ENCODE data around the gene TBC1D24. TPM values are rescaled to one million over a fixed set of nuclear protein-coding genes. Genes with fewer than 3 reads are reported as not detected.

Gene TBC1D24
- total and polyA plus RNA-seq, 9 of the 15 experiments (the other 6 are each of a cell fraction or from before 2014, with no cell fraction given), result 1.7 to 22.6 (median 7.2) TPM

DNA sequence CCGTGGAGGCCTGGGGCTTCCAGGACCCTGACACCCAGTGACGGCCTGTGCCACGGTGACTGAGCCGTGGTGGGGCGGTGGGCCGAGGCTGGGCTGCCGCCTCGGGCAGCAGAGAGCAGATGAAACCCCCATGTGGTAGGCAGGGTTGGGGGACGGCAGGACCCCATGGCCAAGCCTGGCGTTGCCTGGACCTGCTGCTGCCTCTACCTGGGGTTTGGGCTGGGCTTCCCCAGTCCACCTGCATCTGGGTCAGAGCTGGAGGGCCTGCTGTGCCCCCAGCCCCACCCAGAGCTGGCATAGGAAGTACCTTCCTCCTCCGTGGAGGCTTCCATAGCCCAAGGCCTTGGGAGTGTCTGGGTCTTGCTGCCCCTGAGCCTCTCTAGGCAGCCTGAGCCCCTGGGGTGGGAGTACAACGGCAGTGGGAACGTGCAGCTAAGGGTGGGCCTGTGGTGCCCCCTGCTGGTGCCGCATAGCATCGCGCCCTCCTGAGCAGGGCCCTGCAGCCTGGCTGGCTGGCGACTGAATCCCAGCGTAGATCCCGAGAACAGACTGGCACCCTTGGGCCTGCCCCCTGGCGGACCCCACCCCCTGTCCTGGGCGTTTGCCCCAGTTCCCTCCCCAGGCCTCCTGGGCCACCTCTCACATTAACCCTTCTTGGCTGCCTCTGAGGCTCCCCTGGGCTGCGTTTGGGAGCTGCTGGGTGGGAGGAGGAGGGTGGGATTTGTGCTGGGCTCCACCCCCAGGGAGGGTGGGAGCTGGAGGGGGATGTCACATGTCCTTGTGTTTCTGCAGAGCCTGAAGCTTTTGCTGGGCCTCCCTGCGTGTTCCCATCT, 26.2 kb downstream of the TBC1D24 start (continued):
- TF ChIP-seq, protein P1, sequence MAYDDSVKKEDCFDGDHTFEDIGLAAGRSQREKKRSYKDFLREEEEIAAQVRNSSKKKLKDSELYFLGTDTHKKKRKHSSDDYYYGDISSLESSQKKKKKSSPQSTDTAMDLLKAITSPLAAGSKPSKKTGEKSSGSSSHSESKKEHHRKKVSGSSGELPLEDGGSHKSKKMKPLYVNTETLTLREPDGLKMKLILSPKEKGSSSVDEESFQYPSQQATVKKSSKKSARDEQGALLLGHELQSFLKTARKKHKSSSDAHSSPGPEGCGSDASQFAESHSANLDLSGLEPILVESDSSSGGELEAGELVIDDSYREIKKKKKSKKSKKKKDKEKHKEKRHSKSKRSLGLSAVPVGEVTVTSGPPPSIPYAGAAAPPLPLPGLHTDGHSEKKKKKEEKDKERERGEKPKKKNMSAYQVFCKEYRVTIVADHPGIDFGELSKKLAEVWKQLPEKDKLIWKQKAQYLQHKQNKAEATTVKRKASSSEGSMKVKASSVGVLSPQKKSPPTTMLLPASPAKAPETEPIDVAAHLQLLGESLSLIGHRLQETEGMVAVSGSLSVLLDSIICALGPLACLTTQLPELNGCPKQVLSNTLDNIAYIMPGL (CRISPR knock-in tag; IDR thresholded peaks at IDR 0.05), result no peak
- TF ChIP-seq ZNF282 (CRISPR knock-in tag; IDR thresholded peaks at IDR 0.05), result no peak
- TF ChIP-seq RFX5 (IDR thresholded peaks at IDR 0.05; ENCODE audit: low read depth, low read length), result no peak
- TF ChIP-seq, protein P2, sequence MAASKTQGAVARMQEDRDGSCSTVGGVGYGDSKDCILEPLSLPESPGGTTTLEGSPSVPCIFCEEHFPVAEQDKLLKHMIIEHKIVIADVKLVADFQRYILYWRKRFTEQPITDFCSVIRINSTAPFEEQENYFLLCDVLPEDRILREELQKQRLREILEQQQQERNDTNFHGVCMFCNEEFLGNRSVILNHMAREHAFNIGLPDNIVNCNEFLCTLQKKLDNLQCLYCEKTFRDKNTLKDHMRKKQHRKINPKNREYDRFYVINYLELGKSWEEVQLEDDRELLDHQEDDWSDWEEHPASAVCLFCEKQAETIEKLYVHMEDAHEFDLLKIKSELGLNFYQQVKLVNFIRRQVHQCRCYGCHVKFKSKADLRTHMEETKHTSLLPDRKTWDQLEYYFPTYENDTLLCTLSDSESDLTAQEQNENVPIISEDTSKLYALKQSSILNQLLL (CRISPR knock-in tag; IDR thresholded peaks at IDR 0.05; ENCODE audit: borderline replicate concordance), result no peak
- TF ChIP-seq MXI1 (IDR thresholded peaks at IDR 0.05; ENCODE audit: low read depth, low read length), result no peak
- no peak for TF ChIP-seq EP400 (IDR thresholded peaks at IDR 0.05)
- no peak for TF ChIP-seq RCOR1 (IDR thresholded peaks at IDR 0.05; ENCODE audit: borderline replicate concordance in 1 of 2, low read depth in 2 of 2, low read length in 2 of 2)
- TF ChIP-seq ZNF347 (CRISPR knock-in tag; IDR thresholded peaks at IDR 0.05; ENCODE audit: low read depth), result no peak
- TF ChIP-seq MCM2 (IDR thresholded peaks at IDR 0.05; ENCODE audit: low read depth), result no peak
- no peak for TF ChIP-seq MCM3 (IDR thresholded peaks at IDR 0.05)
- TF ChIP-seq, protein P3, sequence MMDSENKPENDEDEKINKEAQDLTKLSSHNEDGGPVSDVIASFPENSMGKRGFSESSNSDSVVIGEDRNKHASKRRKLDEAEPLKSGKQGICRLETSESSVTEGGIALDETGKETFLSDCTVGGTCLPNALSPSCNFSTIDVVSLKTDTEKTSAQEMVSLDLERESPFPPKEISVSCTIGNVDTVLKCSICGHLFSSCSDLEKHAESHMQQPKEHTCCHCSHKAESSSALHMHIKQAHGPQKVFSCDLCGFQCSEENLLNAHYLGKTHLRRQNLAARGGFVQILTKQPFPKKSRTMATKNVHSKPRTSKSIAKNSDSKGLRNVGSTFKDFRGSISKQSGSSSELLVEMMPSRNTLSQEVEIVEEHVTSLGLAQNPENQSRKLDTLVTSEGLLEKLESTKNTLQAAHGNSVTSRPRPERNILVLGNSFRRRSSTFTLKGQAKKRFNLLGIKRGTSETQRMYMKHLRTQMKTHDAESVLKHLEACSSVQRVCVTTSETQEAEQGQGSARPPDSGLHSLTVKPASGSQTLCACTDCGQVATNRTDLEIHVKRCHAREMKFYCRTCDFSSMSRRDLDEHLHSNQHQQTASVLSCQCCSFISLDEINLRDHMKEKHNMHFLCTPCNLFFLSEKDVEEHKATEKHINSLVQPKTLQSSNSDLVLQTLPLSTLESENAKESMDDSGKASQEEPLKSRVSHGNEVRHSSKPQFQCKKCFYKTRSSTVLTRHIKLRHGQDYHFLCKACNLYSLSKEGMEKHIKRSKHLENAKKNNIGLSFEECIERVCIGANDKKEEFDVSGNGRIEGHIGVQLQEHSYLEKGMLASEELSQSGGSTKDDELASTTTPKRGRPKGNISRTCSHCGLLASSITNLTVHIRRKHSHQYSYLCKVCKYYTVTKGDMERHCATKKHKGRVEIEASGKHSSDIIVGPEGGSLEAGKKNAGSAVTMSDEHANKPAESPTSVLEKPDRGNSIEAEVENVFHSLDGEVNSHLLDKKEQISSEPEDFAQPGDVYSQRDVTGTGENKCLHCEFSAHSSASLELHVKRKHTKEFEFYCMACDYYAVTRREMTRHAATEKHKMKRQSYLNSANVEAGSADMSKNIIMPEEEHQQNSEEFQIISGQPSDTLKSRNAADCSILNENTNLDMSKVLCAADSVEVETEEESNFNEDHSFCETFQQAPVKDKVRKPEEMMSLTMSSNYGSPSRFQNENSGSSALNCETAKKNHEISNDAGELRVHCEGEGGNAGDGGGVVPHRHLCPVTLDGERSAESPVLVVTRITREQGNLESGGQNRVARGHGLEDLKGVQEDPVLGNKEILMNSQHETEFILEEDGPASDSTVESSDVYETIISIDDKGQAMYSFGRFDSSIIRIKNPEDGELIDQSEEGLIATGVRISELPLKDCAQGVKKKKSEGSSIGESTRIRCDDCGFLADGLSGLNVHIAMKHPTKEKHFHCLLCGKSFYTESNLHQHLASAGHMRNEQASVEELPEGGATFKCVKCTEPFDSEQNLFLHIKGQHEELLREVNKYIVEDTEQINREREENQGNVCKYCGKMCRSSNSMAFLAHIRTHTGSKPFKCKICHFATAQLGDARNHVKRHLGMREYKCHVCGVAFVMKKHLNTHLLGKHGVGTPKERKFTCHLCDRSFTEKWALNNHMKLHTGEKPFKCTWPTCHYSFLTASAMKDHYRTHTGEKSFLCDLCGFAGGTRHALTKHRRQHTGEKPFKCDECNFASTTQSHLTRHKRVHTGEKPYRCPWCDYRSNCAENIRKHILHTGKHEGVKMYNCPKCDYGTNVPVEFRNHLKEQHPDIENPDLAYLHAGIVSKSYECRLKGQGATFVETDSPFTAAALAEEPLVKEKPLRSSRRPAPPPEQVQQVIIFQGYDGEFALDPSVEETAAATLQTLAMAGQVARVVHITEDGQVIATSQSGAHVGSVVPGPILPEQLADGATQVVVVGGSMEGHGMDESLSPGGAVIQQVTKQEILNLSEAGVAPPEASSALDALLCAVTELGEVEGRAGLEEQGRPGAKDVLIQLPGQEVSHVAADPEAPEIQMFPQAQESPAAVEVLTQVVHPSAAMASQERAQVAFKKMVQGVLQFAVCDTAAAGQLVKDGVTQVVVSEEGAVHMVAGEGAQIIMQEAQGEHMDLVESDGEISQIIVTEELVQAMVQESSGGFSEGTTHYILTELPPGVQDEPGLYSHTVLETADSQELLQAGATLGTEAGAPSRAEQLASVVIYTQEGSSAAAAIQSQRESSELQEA (IDR thresholded peaks at IDR 0.05; ENCODE audit: low read depth), result no peak
- no peak for TF ChIP-seq NFIX (CRISPR knock-in tag; IDR thresholded peaks at IDR 0.05; ENCODE audit: low read depth)
- no peak for TF ChIP-seq MTA1 (IDR thresholded peaks at IDR 0.05; ENCODE audit: borderline replicate concordance)
- no peak for TF ChIP-seq U2AF2 (optimal IDR thresholded peaks at IDR 0.05; ENCODE audit: low read depth, low read length)
- TF ChIP-seq TBP (optimal IDR thresholded peaks at IDR 0.05; ENCODE audit: low read depth, low read length), result no peak
- no peak for TF ChIP-seq POLR2AphosphoS5 (IDR thresholded peaks at IDR 0.05; ENCODE audit: control insufficient read depth, insufficient read depth, low read depth, low read length)
- no peak for TF ChIP-seq ZNF707 (CRISPR knock-in tag; conservative IDR thresholded peaks at IDR 0.05)
